Upper lobe of right lung (tissue), 1 donor: ENCODE measurements around the gene SNAPIN. TPM values are rescaled to one million over a fixed set of nuclear protein-coding genes. Genes with fewer than 3 reads are reported as not detected.
A peak's percentile ranks its signal among the peaks of the same experiment; 100 is the strongest.

Experiments
- ATAC-seq: fragments of 200-7000 bp; cut with Tn5 transposase; one replicate; pipeline ENCODE4 v1.9.1; 2020; ENCODE audit warnings: mild to moderate bottlenecking, moderate library complexity
- DNase-seq: peaks from one replicate; pipeline ENCODE4 v3.0.0-alpha.2; 2020
- H3K27ac ChIP-seq: fragments of 200-600 bp; one replicate; pipeline ENCODE4 v1.8.0; 2022
- H3K27me3 ChIP-seq: fragments of 200-600 bp; one replicate; pipeline ENCODE4 v1.8.0; 2022; ENCODE audit warnings: mild to moderate bottlenecking
- H3K36me3 ChIP-seq: fragments of 200-600 bp; one replicate; pipeline ENCODE4 v1.8.0; 2022
- H3K4me1 ChIP-seq: fragments of 200-600 bp; one replicate; pipeline ENCODE4 v1.8.0; 2022
- H3K4me3 ChIP-seq: fragments of 200-600 bp; one replicate; pipeline ENCODE4 v1.8.0; 2022; ENCODE audit warnings: mild to moderate bottlenecking
- H3K9me3 ChIP-seq: fragments of 200-600 bp; one replicate; pipeline ENCODE4 v1.8.0; 2022
- CTCF ChIP-seq: fragments of 200-600 bp; IDR thresholded peaks from one replicate; pipeline ENCODE4 v1.8.0; 2022; ENCODE audit warnings: antibody characterized with exemption
- intact Hi-C: fragments of 100-400 bp; cut with DNase I; formaldehyde crosslinking; loops from one replicate; pipeline ENCODE4 v1.11.0; 2022
- total RNA-seq: library from RNA; stranded (reverse); fragmentation: NEBNext Ultra II Directional; extraction: Animal tissue kit (Norgen Biotek cat#: 25700); gene quantifications from one replicate; pipeline ENCODE4 v1.2.1, GENCODE V29; 2021
- donor health status: DM: no; HTN: yes; CAD: no; lungs with severe emphysema.

Gene SNAPIN
- total RNA-seq, 1 donor from 2014 or later = 32.7 TPM

DNA sequence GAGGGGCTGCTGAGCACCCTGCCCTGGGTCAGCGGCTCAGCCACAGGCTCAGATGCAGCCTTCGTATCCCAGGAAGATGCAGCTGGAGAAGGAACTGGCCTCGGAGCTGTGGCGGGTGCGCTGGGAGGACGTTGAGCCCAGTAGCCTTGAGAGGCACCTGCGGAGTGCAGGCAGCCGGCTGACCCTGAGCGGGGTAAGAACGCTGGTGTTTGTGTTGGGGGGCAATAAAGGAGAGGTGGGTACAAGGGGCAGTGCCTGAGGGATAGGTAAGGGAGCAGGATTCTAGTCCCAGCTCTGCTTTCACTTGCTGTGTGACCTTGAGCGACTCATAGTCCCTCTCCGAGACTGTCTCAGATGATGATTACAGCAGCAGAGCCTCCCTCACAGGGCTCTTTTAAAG lies 26.4 kb downstream of the SNAPIN start:
- H3K4me3 ChIP-seq = no peak overlapping the region
- ATAC-seq (no peak), DNase-seq (no peak)
- no peaks in the 10 kb centered on the region for H3K4me1 ChIP-seq
- no peaks in the 10 kb centered on the region for H3K9me3 ChIP-seq
- intact Hi-C loops = no loop called here
- no peak overlapping the region for H3K27ac ChIP-seq
- no peaks in the 10 kb centered on the region for H3K36me3 ChIP-seq
- TF ChIP-seq CTCF = no peak
- peaks cover 3% of the 10 kb centered on the region for H3K27me3 ChIP-seq

DNA sequence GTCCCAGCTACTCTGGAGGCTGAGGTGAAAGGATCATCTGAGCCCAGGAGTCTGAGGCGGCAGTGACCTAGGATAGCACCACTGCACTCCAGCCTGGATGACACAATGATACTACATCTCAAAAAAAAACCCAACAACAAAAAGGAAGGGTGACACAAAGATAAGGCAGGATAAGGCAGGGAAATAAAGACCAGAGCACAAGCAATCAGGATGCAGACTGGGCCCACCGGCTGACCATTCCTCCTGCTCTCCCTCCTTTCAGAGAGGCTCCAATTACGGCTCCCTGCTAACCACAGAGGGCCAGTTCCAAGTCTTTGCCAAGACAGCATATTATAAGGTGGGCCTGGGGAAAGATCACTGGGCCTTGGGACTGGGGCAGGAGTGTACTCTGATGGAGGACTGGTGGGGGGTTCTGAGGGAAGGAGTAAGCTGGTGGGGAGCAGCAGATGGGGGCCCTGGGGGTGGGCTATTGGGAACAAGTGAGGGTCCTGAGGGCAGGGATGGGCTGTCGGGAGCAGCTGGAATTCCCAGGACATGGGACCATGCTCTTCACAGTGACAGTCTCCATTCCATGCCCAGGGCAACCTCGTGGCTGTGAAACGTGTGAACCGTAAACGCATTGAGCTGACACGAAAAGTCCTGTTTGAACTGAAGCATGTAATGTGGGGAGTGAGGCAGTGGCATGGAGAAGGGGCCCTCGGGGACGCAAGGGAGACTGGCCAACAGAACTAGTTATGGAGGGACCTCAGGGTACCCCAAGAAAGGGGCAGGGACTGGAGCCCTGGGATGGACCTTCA lies 27.2 kb downstream of the SNAPIN start:
- no peak for TF ChIP-seq CTCF
- Histone ChIP-seq H3K27ac (no peak overlapping the region), H3K36me3 (peaks cover 4% of the 10 kb centered on the region), H3K4me1 (no peaks in the 10 kb centered on the region), H3K9me3 (no peaks in the 10 kb centered on the region), H3K4me3 (no peak overlapping the region), H3K27me3 (no peaks in the 10 kb centered on the region)
- DNase-seq = peak; percentile 43
- intact Hi-C loops = no loop called here
- ATAC-seq = no peak

DNA sequence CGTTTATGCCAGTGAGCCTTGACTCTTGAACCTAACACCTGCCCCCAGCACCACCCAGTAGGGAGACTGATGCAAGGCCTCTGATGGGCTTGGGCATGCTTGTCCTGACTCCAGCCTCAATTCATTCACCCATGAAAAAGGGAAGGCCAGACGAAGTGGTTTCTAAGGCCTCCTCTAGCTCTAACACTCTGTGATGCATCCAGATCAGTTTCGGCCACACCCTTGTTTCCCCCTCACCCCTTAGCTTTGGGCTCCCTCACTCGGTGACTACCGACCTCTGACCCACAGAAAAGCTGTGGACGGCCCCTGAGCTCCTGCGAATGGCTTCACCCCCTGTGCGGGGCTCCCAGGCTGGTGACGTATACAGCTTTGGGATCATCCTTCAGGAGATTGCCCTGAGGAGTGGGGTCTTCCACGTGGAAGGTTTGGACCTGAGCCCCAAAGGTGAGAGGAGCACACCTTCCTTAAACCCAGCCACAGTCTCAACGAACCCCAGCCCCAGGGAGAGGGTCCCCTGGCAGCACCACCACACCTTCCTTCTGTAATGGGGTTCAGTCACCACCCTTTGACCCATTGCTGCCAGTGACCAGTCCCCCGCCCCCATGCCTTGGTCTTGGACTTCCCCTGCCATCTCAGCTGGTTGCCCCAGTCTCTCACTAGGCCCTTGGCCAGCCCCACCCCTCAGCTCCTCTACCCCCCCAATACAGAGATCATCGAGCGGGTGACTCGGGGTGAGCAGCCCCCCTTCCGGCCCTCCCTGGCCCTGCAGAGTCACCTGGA lies 29.0 kb downstream of the SNAPIN start:
- intact Hi-C loops = no loop called here
- no peak for TF ChIP-seq CTCF
- H3K9me3 ChIP-seq = no peaks in the 10 kb centered on the region
- ATAC-seq = no peak
- no peaks in the 10 kb centered on the region for H3K4me1 ChIP-seq
- H3K27me3 ChIP-seq = no peaks in the 10 kb centered on the region
- no peak for DNase-seq
- no peak overlapping the region for H3K4me3 ChIP-seq
- no peak overlapping the region for H3K27ac ChIP-seq
- peaks cover 4% of the 10 kb centered on the region for H3K36me3 ChIP-seq

DNA sequence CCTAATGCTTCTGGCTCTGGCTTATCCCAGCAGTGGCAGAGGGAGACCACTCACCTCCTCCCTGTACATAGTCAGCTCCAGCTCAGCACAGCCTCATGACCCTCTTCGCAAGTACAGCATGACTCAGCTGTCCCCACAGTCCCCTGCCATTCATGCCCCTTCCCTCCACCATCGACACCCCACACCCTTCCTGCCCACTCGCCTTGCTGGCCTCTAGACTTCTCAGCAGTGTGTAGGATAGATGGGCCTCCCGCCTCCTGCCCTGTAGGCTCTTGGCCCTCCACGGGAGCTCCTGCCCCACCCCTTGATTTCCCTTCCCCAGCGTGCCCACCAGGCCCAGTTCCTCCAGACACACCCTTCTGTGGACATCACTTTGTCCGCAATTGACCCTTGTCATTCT lies 29.8 kb downstream of the SNAPIN start:
- ATAC-seq = peak; percentile 12
- H3K27ac ChIP-seq = no peak overlapping the region
- no peak for DNase-seq
- H3K9me3 ChIP-seq = no peaks in the 10 kb centered on the region
- H3K4me1 ChIP-seq = no peaks in the 10 kb centered on the region
- intact Hi-C loops = no loop called here
- no peaks in the 10 kb centered on the region for H3K27me3 ChIP-seq
- H3K36me3 ChIP-seq = peaks cover 4% of the 10 kb centered on the region
- no peak for TF ChIP-seq CTCF
- no peak overlapping the region for H3K4me3 ChIP-seq

GRCh38 chr1:153688736-153689328 lies 30.3 kb downstream of the SNAPIN start:
- intact Hi-C loops = no loop called here
- no peak overlapping the region for H3K4me3 ChIP-seq
- no peaks in the 10 kb centered on the region for H3K4me1 ChIP-seq
- ATAC-seq (no peak), DNase-seq (no peak)
- H3K36me3 ChIP-seq = peaks cover 4% of the 10 kb centered on the region
- H3K27ac ChIP-seq = no peak overlapping the region
- H3K9me3 ChIP-seq = no peaks in the 10 kb centered on the region
- no peaks in the 10 kb centered on the region for H3K27me3 ChIP-seq
- no peak for TF ChIP-seq CTCF
